Measurements from ENCODE around the gene CARD6.

GRCh38 chr5:40860711-40861110 lies 19.5 kb downstream of the CARD6 start:
- TF ChIP-seq, protein P1, sequence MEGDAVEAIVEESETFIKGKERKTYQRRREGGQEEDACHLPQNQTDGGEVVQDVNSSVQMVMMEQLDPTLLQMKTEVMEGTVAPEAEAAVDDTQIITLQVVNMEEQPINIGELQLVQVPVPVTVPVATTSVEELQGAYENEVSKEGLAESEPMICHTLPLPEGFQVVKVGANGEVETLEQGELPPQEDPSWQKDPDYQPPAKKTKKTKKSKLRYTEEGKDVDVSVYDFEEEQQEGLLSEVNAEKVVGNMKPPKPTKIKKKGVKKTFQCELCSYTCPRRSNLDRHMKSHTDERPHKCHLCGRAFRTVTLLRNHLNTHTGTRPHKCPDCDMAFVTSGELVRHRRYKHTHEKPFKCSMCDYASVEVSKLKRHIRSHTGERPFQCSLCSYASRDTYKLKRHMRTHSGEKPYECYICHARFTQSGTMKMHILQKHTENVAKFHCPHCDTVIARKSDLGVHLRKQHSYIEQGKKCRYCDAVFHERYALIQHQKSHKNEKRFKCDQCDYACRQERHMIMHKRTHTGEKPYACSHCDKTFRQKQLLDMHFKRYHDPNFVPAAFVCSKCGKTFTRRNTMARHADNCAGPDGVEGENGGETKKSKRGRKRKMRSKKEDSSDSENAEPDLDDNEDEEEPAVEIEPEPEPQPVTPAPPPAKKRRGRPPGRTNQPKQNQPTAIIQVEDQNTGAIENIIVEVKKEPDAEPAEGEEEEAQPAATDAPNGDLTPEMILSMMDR (IDR thresholded peaks at IDR 0.05 in 2 of 3, conservative IDR thresholded peaks at IDR 0.05 in 1 of 3; ENCODE audit: control insufficient read depth in 2 of 3, extremely low read depth in 1 of 3, insufficient read depth in 1 of 3, low read depth in 3 of 3, low read length in 3 of 3), result no peak
- TF ChIP-seq RAD21 (IDR thresholded peaks at IDR 0.05; ENCODE audit: insufficient read depth, low read depth, low read length) (no peak), YY1 (IDR thresholded peaks at IDR 0.05; ENCODE audit: low read depth, low read length) (no peak), ZNF24 (IDR thresholded peaks at IDR 0.05) (no peak), TAF1 (IDR thresholded peaks at IDR 0.05; ENCODE audit: borderline replicate concordance, low read depth, low read length) (no peak), TARDBP (IDR thresholded peaks at IDR 0.05; ENCODE audit: borderline replicate concordance) (no peak), TCF3 (IDR thresholded peaks at IDR 0.05; ENCODE audit: borderline replicate concordance, insufficient read depth, low read depth, low read length) (no peak)
- TF ChIP-seq, protein P2, sequence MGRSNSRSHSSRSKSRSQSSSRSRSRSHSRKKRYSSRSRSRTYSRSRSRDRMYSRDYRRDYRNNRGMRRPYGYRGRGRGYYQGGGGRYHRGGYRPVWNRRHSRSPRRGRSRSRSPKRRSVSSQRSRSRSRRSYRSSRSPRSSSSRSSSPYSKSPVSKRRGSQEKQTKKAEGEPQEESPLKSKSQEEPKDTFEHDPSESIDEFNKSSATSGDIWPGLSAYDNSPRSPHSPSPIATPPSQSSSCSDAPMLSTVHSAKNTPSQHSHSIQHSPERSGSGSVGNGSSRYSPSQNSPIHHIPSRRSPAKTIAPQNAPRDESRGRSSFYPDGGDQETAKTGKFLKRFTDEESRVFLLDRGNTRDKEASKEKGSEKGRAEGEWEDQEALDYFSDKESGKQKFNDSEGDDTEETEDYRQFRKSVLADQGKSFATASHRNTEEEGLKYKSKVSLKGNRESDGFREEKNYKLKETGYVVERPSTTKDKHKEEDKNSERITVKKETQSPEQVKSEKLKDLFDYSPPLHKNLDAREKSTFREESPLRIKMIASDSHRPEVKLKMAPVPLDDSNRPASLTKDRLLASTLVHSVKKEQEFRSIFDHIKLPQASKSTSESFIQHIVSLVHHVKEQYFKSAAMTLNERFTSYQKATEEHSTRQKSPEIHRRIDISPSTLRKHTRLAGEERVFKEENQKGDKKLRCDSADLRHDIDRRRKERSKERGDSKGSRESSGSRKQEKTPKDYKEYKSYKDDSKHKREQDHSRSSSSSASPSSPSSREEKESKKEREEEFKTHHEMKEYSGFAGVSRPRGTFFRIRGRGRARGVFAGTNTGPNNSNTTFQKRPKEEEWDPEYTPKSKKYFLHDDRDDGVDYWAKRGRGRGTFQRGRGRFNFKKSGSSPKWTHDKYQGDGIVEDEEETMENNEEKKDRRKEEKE (IDR thresholded peaks at IDR 0.05), result no peak

All from GM12878 (cell line).